SK-N-MC (cell line): ENCODE measurements around the gene SLC10A4.

Experiments
- EZH2 ChIP-seq: fragments of 200-600 bp; sonication (generic); IDR thresholded peaks from one replicate; pipeline ENCODE4 v1.6.1; 2017; ENCODE audit warnings: antibody characterized with exemption
- POLR2AphosphoS5 ChIP-seq: IDR thresholded peaks from 2 replicates; pipeline ENCODE4 v1.6.1; 2012; ENCODE audit warnings: mild to moderate bottlenecking, low read depth, low read length, borderline replicate concordance

DNA sequence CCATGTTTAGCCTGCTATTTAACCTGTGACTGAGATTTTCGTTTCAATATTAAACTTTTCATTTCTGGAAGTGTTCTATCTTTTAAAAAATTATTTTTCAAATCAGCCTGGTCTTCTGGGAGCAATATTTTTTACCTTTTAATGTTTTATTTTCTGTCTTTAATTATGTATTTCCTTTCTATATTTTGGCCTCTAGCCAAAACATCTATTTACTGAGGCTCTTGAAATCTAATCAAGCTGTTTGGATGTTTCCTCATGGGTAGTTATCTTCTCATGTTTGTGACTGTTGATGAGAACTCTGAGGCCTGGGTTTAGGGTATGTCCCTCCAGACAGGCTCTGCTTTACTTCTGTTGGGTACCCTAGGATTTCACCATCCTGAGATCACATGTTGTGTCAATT lies 10.3 kb upstream of the SLC10A4 start:
- TF ChIP-seq POLR2AphosphoS5 (no peak), EZH2 (no peak)
